ENCODE data around the gene MGRN1.

The MGRN1 gene

DNA sequence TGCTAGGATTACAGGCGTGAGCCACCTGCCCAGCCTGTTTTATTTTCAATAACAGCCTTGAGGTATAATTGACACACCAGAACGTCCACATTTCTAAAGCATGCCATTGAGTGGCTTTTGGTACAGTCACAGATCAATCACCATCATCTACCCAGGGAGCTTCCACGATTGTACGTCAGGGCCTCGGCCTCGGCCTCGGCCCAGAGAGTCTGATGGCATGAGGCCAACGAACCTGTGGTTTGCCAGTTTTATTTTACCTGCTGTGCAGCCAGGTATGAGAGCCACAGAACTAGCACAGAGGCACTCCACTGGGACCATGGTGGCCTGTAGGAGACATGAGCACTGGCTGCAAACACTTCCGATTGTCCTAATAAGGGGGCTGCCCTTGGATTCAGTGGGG is 18.3 kb upstream of the MGRN1 start:
- DNase-seq: no peak

DNA sequence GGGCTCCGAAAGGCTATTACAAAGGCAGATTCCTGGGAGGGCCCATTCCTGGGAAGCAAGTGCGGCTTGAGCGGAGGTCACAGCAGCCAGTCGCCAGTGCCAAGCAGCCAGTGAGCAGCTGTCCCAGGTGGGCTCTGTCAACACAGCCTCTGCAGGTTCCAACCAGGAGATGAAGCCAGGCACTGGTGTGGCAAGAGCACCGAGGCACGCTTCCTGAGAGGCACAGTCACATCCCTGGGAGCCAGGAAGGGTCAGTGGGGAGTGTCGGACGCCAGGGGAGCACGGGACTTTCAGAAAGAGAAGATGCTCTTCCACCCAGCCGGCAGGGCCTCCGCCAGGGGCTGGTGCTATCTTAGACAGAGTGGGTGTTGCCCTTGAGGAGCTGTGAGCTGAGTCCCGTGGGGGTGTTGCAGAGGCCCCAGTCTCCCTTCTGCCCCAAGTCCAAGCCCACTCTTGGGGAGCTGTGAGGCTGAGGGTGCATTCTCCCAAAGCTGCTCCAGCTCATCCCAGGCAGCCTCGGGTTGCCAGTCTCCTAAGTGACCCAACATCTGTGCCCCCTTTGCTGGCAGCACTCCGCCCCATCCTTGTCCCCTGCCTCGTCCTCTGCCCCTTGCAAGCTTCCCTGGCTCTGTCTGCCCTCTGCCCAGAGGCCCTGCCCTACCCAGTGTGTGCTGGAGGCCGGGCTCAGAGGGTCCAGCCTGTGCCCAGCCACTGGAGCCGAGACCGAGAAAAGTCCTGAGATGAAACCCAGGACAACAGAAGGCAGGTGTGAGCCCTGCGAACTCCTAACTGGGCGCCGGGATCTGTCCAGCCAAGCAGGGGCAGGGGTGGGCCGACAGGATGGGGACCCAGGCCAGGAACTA is 16.6 kb upstream of the MGRN1 start:
- no peak for DNase-seq

DNA sequence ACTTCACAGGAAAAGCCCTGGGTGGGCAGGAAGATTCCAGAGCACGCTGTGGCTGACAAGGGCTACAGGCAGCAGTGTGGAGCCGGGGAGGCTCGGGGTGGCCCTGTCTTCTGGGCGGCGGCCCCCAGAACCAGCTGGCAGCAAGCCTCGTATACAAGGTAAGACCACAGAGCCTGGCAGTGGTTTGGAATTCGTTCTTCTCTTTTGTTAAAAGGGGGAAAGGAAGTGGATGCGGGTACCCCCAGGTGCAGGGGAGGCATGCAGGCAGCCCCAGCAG is 16.0 kb upstream of the MGRN1 start:
- no peak for DNase-seq

DNA sequence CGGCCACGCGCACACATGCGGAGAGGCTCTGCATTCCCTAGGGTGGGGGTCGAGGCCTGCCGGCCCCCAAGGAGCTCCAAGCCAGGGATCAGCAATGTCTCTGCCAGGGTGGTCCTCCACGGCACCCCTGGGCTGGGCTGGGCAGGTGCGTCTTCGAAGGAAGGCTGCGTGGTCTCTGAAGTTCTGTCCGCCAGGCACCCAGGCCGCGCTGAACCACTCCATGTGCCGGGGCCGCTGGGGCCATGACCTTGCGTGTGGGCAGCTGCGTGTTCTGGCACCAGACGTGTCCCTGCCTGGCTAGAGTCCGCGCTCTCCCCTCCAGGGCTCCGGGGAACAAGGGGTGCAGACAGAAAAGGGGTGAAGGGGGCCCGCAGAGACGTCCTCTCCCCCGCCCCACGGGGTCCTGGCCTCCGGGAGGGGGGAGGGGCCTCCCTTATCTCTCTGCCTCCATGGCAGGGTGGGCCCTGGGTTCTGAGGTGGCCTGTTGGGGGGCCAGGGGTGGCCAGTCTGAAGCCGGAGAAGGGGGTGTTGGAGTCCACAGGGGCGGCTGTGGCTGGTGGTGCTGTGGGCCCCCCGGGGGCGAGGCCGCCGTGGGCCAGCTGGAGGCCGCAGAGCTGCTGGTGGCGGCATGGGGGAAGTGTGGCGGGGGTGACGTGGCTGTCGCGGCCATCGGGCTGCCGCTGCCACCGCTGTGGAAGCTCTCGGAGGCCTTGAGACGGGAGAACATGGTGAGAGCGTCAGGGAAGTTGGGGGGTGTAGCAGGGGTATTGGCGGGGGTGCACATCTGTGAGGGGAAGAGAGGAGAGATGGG is 15.2 kb upstream of the MGRN1 start:
- no peak for DNase-seq

DNA sequence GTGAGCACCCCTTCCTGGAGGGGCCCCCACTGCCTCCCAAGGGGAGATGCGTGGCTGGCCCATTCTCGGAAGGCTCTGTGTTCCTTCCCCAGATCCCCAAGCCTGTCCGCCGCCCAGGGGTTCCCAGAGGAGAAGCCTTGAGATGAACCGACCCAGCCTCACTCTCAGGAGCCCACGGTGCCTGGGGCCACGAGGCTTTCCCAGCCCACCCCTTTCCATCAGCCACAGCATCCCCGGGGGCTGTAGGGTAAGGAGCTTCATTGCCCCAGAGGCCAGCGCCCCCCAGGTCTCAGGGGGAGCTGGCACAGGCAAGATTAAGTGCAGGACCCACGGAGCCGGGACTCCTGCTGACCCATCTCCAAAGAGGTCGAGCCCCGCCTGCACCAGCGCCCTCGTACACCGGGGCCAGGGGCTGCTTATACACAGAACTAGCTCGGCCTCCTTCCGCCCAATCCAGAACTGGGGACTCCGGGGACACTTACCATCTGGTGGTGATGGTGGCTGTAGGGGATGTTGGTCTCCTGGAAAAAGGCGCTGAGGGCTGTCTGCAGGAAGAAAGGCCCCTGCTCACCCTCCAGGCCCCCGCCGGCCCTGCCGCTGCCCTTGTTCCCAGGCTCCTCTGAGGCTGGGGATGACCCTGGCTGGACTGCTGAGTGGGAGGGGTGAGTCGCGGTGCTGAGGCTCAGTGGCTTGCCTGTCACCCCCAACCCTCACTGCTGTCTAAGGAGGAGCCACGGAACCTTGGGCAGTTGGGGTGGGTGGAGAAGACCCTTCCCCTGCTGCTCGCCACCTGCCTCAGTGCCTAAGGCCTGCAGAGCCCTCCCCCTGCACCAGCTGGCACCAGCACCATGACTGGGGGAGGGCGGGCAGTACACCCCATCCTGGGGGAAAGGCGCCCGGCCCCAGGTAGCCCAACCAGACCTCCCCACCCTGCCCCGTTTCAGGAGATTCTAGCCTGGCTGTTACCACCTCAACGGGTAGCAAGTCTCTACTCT is 14.3 kb upstream of the MGRN1 start:
- no peak for DNase-seq

DNA sequence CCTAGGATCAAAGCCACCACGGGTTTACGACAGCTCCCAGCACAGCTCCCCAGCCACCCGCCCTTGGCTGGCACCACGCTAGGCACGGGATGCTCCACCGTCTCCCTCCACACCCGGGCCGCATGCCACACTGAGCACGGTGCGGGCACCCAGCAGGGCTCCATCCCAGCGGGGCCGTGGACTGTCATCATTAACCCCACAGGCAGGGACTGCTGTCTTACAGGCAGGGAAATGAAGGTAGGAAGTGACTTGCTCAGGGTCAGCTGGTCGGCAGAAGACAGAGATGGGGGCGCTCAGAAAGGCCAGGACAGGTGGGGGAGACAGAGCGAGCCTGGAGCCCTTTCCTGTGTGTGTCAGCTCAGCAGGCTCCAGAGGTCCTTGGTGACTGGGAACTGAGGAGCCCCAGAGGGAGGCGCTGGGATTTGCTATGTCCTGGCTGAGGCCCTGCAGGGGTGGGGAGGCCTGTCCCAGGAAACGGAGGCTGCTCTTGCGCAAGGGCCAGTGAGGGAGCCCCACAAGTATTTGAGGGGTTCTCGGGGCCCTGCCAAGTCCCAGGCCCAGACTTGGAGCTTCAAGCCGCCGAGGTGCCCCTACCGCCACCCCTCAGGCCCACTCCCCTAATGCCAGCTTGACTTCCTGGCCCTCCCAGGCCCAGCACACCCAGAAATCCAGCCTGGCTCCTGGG is 13.1 kb upstream of the MGRN1 start:
- DNase-seq: no peak

DNA sequence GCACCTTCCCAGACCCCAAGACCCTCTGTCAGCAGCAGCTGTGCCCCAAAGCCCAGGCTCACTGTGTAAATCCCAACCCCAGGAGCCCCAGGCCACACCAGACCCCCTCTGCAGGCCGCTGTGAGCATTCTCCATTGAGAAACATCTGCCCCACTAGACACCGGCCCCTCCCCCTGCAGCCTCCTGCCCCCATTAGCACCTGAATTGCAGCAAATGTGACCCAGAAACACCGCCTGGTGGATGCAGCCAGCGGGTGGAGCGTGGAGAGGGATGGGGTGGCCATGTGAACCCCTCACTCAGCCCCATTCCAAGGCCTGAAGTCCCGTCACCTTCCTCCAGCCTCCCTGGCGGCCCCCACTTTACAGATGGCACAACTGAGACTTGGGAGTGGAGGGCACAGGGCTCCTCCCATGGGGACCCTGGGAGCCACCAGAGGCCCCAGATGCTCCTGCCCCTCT is 12.1 kb upstream of the MGRN1 start:
- DNase-seq: no peak

DNA sequence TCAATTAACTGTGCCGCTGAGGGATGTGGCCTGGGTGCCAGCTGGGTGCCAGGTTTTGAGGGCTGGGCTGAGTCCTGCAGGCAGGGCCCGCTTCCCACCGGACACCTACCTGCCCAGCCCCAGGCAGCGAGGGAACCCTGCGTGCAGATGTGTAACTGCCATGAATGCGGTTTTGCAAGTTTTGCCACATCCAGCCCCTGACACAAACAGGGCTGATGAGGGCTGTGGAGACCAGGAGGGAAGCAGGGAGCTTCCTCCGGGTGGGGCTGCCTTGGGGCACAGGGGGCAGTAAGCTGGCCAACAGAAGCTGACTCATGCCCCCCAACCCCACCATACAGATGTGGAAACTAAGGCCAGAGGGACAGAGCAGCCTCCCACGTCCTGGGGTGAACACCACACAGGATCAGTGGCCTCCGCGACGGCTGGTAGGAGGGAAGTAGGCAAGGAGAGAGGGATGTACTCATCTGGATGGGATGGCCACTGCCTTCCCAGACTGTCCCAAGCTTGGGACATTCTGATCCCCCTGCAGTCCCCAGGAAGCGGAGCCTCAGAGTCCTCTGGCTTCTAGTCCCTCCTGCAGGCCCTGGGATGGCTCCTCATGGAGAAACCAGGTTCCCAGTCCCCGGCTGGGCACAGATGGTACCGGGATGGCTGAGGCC is 11.5 kb upstream of the MGRN1 start:
- DNase-seq: no peak

DNA sequence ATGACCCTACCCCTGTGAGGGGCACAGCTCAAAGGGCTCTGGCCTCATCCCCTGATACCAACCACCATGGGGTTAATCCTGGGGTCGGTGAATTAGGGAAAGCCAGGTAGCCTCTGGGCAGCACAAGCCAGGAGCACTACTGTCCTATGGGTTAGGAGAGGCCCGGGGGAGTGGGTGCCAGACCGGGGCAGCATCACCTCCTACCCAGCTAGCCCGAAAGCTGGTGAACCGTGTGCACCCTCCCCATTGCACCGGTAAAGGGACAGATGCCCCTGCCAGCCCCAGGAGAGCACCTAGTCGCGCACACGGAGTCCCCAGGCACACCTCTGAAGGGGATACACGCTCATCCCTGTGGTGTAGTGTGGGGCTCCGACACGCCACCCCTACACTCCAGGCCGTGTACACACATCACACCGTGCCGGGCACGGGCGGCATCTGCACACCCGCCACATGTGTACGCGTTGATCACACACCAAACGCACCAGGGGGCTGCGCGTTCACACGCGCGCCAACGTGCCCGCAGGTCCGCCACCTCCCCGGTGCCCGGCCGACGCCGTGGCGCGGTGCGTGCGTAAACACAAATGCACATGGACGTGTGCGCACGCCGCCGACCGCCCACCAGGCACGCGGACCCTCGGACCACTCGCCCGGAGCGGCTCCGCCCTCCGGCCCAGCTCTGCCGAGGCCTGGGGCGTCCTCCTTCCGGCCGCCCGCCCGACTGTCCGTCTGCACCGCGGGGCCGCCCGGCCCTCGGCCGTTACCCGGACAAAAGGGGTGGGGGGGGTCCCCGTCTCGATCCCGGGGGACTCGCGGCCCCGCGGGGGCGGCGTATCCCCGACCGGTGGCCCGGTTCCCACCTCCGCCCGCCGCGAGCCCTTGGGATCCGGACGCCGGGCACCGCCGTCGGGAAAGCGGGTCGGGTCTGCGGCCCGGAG is 10.7 kb upstream of the MGRN1 start:
- DNase-seq: no peak

DNA sequence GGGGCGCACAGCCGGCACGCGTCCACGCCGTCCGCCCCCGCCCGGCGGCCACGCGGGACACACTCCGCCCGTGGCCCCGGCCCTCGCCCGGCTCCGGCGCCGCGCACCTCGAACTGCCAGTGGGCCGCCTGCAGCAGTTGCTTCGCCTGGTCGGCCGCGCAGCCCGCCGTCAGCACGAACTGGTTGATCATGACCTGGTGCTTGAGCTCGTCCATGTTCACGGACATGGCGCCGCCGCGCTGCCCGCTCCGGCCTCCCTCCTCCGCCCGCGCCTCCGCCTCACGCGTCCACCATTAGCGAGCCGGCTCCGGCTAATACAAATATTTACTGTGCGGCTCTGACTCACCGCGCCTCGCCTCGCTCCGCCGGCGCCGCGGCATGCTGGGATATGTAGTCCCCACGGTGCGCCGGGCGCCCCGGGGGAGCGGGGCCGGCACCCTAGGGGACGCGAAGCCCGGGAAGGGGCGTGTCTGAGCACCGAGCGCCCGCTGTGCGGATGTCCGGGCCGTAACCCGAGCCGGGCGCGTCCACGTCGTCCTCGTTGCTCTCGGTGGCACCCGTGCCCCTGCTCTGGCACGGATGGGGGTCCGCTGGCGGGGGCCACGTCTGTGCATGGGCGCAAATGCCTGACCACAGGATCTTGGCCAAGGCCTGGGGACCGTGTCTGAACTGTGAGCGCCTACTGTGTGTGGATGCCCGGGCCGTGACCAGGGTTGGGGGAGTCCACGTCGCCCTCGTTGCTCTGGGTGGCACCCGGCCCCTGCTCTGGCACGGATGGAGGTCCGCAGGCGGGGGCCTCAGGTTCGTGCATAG is 9.8 kb upstream of the MGRN1 start, which contains the start of gene UBALD1:
UBALD1 (minus strand) TSS at position 318 of the 813 bp plus-strand sequence; CDS start at position 227, 91 bp downstream.
- DNase-seq: peak; percentile 69

DNA sequence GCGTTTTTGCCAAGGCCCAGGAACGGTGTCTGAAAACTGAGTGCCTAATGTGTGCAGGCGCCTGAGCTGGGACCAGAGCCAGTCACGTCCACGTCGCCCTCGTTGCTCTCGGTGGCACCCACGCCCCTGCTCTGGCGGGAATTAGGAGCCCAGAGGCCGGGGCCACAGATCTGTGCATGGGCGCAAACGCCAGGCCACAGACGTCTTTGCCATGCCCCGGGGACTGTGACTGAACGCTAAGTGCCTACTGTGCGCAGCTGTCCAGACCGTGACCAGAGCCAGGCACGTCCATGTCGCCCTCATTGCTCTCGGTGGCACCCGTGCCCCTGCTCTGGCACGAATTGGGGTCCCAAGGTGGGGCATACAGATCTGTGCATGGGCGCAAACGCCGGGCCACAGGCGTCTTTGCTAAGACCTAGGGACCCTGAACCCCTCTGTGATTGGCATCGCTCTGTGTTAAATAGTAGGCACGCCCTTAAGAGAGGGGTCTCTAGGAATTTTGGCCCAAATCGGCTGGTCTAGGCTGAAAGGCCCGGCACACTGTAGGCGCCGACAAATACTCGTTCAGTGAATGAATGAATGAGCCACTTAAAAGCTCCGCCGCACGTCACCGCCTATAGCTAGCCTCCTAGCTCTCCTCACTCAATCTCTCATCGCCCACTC is 9.1 kb upstream of the MGRN1 start:
- DNase-seq: no peak

DNA sequence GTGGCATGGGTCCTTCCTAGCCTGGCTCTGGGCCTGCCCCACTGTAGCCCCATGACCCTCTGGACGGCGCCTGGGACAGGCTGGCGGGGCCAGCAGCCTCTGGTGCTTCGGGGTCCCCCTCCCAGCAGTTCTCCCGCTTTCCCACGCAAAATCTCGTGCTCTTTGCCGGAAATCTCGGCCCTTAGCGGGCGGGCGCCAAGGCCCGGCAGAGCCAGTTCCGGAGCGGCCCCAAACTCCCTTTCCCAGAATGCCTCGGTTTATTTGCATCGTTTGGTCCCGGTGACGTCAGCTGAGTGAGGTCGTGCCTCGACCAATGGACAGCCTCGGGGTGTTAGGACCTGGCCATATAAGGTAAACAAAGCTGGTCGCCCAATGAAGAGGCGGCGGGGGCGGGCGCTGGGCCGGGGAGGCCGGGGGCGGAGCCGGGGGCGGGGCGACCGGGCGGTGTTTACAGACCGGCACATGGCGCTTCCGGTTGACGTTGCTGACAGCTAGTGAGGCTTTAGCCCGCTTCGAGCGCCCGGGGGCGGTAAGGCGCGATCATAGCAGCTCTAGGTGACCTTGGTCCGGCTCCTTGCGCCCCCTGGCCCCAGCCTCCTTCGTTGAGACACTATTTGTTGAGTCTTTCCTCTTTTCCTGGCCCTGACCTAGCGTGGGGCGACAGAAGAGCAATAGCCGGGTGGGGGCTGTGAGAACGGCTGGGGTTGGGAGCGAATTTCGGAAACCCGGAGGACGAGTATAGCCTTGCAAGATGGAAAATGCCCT is 8.4 kb upstream of the MGRN1 start:
- peak; percentile 99 for DNase-seq

DNA sequence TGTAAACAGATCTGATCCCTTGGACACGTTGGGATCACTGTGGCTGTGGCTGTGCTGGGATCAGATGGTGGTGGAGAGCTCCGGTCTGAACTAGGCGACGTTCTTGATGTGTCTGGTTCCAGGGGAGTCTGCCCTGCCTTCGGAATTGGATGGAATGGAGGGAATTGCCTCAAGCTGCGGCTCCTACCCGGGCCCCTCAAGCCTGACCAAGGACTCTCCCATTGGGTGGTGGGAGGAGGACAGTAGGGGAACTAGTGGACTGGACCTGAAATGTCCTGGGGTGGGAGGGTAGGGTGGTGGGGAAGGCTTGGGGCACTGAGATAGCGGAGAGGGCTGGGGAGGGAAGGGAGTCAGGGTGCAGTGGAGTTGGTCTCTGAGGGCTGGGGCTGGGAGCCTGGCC is 6.7 kb upstream of the MGRN1 start:
- no peak for DNase-seq

DNA sequence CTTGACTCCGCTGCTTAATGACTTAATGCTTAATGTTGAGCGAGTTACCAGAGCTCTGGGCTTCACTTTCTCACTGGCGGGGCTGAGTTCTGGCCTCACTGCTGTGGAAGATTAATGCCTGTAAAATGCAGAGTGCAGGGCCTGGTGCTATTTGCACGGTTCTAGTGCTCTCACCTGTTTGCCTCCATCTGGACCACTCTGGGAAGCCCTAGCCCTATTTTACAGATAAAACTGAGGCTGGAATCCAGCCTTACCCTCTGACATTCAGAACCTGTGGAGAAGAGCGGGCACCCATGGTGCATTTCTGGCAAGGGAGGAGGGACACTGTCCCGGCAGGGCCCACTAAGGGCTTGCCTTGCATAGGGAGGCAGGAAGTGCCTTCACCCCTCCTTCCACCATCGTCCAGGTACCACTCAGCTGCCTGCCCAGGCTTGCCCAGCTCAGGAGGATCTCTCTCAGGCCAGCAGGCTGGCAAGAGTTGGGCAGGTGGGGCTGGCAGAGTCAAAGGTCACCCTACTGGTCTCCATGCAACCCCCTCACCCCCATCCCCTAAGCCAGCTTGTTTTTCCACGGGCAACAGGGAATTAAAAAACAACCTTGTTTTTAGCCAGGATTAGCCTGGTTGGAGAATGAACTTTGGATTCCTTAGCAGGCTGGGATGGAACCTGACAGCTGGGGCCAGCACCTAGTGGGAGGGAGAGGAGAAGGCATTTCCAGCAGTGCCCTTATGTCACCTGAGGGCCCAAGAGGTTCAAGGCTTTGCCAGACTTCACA is 5.8 kb upstream of the MGRN1 start:
- no peak for DNase-seq

DNA sequence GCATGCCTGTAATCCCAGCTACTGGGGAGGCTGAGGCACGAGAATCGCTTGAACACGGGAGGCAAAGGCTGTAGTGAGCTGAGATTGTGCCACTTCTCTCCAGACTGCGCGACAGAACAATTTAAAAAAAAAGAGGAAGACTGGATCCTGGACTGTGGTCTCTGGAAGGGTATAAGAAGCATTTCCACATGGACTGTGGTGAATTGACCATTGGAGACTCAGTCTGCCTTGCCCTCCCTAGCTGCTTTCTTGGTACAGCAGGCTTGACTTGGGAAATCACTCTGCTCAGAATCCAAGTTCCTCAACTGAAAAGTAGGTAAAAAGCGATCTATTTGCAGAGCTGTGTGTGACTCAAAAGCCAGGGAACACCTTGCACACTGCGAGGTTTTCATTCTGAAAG is 1.0 kb upstream of the MGRN1 start:
- DNase-seq: no peak

DNA sequence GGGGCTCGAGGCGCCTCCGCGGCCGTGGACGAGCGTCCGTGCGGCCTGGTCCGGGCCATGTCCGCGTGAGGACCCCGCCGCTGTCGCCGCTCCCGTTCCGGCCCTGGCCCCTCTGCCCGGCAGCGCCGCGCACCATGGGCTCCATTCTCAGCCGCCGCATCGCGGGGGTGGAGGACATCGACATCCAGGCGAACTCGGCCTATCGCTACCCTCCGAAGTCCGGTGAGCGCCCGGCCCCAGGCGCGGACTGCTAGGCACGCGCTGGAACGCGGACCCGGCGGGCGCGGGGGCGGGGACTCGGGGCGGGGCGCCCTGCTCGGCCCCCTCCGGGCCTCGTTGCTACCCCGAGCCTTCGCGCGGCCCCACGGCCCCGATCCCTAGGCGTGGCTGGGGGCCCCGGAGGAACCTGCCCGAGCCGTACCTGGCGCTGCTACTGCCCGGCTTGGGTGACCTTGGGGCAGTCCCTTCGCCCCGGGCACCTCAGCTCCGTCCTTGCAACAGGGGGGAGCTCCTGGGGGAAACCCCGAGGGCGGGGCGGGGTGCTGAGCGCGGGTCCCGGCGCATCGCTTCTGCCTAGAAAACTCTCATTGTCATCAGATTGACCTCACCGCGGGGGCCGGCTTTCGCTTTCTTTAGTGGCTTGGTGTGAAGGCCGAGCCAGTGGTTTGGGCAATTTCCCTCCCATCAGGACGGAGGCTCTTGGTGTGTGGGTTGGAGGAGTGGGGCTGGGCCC is 367 bp downstream of the MGRN1 start:
- DNase-seq: peak; percentile 76
